ENCODE results near the gene TARBP2.
"Not testable (repeated sequence)": the region's sequence is repeated elsewhere in the genome, so short reads cannot be mapped to it uniquely, and the experiment has no call there.

The TARBP2 gene

GRCh38 chr12:53533471-53533870 lies 32.4 kb downstream of the TARBP2 start:
- no peak overlapping the region for H3K4me3 ChIP-seq (ENCODE audit: low read depth, low read length)
- DNase-seq (ENCODE audit: low read depth): no peak
- no peak for TF ChIP-seq POLR2A (IDR thresholded peaks at IDR 0.05; ENCODE audit: extremely low read depth, insufficient read length)
- TF ChIP-seq CTCF (IDR thresholded peaks at IDR 0.05; ENCODE audit: low read depth, low read length): no peak
- no peak for TF ChIP-seq MAX (IDR thresholded peaks at IDR 0.05; ENCODE audit: low read depth, low read length)
- no peak for TF ChIP-seq MYC (IDR thresholded peaks at IDR 0.05; ENCODE audit: low read depth, low read length)

- TF ChIP-seq CTCF (IDR thresholded peaks at IDR 0.05; ENCODE audit: low read depth, low read length) (no peak), POLR2A (IDR thresholded peaks at IDR 0.05; ENCODE audit: extremely low read depth, insufficient read length) (no peak), MAX (IDR thresholded peaks at IDR 0.05; ENCODE audit: low read depth, low read length) (no peak), MYC (IDR thresholded peaks at IDR 0.05; ENCODE audit: low read depth, low read length) (no peak)
Measured at GRCh38 chr12:53536962-53537361, 35.9 kb downstream of the TARBP2 start.

GRCh38 chr12:53538209-53538689 lies 37.2 kb downstream of the TARBP2 start:
- peak; percentile 54 for DNase-seq (ENCODE audit: low read depth)
- TF ChIP-seq CTCF (IDR thresholded peaks at IDR 0.05; ENCODE audit: low read depth, low read length): no peak
- TF ChIP-seq MAX (IDR thresholded peaks at IDR 0.05; ENCODE audit: low read depth, low read length): no peak
- TF ChIP-seq POLR2A (IDR thresholded peaks at IDR 0.05; ENCODE audit: extremely low read depth, insufficient read length): no peak
- TF ChIP-seq MYC (IDR thresholded peaks at IDR 0.05; ENCODE audit: low read depth, low read length): no peak
- H3K4me3 ChIP-seq (ENCODE audit: low read depth, low read length): no peak overlapping the region

More at GRCh38 chr12:53536962-53537361, 35.9 kb downstream of the TARBP2 start:
- no peak for DNase-seq (ENCODE audit: low read depth)
- H3K4me3 ChIP-seq (ENCODE audit: low read depth, low read length): no peak overlapping the region

GRCh38 chr12:53539526-53539925 lies 38.4 kb downstream of the TARBP2 start:
- DNase-seq (ENCODE audit: low read depth): no peak
- TF ChIP-seq MYC (IDR thresholded peaks at IDR 0.05; ENCODE audit: low read depth, low read length) (no peak), POLR2A (IDR thresholded peaks at IDR 0.05; ENCODE audit: extremely low read depth, insufficient read length) (no peak), CTCF (IDR thresholded peaks at IDR 0.05; ENCODE audit: low read depth, low read length) (no peak), MAX (IDR thresholded peaks at IDR 0.05; ENCODE audit: low read depth, low read length) (no peak)

GRCh38 chr12:53543539-53543938 lies 42.5 kb downstream of the TARBP2 start:
- no peak overlapping the region for H3K4me3 ChIP-seq (ENCODE audit: low read depth, low read length)
- DNase-seq (ENCODE audit: low read depth): peak; percentile 69
- TF ChIP-seq CTCF (IDR thresholded peaks at IDR 0.05; ENCODE audit: low read depth, low read length) (peak; percentile 82), MYC (IDR thresholded peaks at IDR 0.05; ENCODE audit: low read depth, low read length) (no peak)

More at GRCh38 chr12:53539526-53539925, 38.4 kb downstream of the TARBP2 start:
- no peak overlapping the region for H3K4me3 ChIP-seq (ENCODE audit: low read depth, low read length)

GRCh38 chr12:53548354-53548753 lies 47.3 kb downstream of the TARBP2 start:
- DNase-seq (ENCODE audit: low read depth); H3K4me3 ChIP-seq (ENCODE audit: low read depth, low read length): not testable (repeated sequence)

- H3K4me3 ChIP-seq (ENCODE audit: low read depth, low read length); DNase-seq (ENCODE audit: low read depth): not testable (repeated sequence)
Measured at GRCh38 chr12:53550131-53550530, 49.0 kb downstream of the TARBP2 start.
